Myocyte (in vitro differentiated cells): Measurements from ENCODE around the gene PRKCQ. TPM values are rescaled to one million over a fixed set of nuclear protein-coding genes. Genes with fewer than 3 reads are reported as not detected.
A peak's percentile ranks its signal among the peaks of the same experiment; 100 is the strongest.
"Not testable (repeated sequence)": the region's sequence is repeated elsewhere in the genome, so short reads cannot be mapped to it uniquely, and the experiment has no call there.

Experiments
- DNase-seq: peaks from one replicate; pipeline ENCODE4 v3.0.0-alpha.2; 2012; ENCODE audit warnings: low read depth
- total RNA-seq: library from RNA; depleted of rRNA; stranded (reverse); fragments of >200 nt; gene quantifications from 2 replicates; pipeline ENCODE4 v1.2.3, GENCODE V29; 2014

Gene PRKCQ
- total RNA-seq, 1 donor from 2014 or later: 2.6 TPM

DNA sequence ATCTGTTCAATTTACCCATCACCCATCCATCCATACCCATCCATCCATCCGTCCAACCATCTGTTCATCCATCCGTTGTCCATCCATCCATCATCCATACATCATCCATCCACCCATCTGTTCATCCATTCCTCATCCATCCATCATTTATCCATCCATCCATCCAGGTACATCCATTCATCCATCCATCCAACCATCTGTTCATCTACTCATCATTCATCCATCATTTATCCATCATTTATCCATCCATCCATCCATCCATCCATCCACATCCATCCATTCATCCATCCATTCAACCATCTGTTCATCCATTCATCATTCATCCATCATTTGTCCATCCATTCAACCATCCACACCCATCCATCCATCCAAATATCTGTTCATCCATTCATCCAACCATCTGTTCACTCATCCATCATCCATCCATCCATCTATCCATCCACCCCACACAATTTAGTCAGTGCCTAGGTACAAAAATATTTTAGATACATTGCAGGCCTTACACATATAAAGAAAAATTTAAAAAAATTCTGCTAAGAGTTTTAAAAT lies 119.1 kb downstream of the PRKCQ start:
- no peak for DNase-seq

DNA sequence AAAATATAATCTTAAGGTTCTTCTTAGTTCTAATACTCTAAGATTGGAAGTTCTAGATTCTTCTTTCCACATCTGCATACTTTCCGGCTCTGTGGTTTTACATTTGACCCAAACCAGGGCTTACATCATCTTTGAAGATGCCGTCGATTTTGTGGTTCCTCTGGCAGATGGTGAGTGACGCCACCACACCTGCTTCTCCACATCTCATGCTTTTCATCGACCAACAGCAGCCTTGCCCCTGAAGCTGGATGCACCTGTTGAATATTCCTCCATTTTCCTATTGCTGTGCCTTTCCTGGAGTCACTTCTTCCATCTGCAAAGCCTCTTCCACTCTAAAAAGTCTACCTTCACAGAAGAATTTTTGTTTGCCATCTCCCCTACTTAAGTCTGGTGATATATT lies 121.3 kb downstream of the PRKCQ start:
- peak; percentile 15 for DNase-seq

- no peak for DNase-seq
Observed at GRCh38 chr10:6457376-6457775, 122.7 kb downstream of the PRKCQ start.

DNA sequence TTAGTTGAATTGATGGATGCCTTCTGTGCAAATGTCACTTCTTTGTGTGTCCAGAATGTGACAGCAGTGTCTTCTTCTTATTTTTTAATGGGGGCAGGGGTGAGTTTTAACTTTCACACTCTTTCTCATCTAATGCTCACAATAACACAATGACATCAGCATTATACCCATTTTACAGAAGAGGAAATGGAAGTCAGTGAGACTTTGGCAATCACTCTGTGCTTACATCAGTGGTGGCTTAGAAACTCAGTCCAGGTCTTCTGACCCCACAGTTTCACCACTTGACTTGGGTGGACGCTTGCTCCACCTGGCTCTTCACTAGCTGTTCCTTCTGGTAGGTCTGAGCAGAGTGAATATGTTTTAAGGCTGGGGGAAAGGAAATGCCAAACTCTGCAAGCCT lies 124.0 kb downstream of the PRKCQ start:
- DNase-seq: no peak

DNA sequence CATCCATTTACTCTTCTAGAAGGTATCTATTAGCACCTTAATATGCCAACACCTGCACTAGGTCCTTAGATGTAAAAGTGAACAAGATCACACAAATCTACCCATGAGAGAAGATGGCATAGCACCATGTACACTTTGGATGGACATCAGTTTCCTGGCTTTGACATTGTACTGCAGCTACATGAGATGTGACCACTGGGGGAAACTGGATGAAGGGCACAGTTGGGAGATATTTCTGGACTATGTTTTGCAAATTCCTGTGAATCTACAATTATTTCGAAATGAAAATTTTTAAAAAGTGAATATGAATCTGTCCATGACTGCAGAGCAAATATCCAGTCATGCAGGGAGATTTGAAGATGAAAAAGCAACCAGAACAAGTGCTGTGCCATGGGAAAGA lies 124.5 kb downstream of the PRKCQ start:
- DNase-seq: no peak

DNA sequence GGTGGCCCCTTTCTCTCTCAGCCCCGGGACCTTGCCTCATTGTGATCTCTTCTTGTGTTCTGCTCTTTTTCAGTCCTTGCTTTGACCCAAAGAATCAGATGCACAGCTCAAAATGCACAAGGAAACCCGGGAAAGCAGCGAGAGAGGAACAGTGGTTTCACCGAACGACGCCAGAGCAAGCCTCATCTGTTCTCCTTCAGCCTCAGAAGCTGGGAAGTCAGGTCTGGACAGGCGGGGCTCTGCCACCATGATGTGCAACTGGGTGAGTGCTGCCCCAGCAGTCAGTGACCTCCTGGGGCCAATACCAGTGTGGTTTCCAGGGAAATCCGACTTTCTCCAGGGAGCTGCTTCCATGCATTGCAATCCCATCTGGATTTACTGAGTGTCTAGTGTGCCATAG lies 133.4 kb downstream of the PRKCQ start:
- no peak for DNase-seq

GRCh38 chr10:6445671-6446316 lies 134.3 kb downstream of the PRKCQ start:
- peak; percentile 69 for DNase-seq

DNA sequence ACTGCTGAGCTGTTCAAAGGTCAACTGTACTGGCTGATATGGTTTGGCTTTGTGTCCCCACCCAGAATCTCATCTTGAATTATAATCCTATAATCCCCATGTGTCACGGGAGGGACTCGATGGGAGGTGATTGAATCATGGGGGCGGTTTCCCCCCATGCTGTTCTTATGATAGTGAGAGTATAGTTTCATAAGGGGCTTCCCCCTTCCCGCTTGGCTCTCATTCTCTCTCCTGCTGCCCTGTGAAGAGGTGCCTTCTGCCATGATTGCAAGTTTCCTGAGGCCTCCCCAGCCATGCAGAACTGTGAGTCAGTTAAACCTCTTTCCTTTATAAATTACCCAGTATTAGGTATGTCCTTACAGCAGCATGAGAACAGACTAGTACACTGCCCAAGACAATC lies 140.2 kb downstream of the PRKCQ start:
- not testable (repeated sequence) for DNase-seq

- no peak for DNase-seq
Observed at GRCh38 chr10:6431861-6432260, 148.2 kb downstream of the PRKCQ start.

DNA sequence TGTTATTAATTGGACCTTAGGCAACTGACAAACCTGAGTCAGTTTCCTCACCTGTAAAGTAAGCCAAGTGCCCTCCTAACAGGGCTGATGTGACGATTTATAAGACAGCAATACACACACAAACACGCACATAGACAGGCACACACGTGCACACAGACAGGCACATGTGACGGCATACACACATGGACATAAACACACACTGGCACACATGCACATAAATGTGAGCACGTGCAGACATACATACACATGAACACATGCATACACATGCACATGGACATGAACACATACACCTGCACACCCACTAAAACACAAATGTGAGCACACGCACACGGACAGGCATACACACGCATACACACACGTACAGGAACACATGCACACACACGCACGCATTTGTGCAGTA lies 148.9 kb downstream of the PRKCQ start:
- no peak for DNase-seq

- no peak for DNase-seq
Observed at GRCh38 chr10:6430423-6430980, 149.6 kb downstream of the PRKCQ start.

GRCh38 chr10:6427357-6427959 lies 152.6 kb downstream of the PRKCQ start:
- DNase-seq: no peak

DNA sequence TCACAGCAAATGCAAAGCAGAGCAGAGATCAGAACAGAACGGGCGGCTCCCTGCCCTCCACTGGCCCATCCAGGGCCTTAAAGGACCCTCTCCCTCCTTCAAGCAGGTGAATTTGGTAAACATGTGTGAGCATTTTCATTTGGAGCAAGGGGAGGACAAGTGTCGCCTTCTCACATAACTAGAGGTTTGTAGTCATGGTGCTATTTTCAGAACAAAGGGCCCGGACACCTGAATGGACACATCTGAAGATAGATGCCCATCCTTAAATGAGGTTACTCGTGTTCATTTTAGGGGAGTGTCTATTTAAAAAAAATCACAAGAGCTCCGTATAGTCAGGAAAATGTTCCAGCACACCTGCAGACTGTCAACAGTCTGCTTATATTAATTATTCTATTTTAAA lies 153.8 kb downstream of the PRKCQ start:
- no peak for DNase-seq

- no peak for DNase-seq
Observed at GRCh38 chr10:6423413-6424170, 156.5 kb downstream of the PRKCQ start.

DNA sequence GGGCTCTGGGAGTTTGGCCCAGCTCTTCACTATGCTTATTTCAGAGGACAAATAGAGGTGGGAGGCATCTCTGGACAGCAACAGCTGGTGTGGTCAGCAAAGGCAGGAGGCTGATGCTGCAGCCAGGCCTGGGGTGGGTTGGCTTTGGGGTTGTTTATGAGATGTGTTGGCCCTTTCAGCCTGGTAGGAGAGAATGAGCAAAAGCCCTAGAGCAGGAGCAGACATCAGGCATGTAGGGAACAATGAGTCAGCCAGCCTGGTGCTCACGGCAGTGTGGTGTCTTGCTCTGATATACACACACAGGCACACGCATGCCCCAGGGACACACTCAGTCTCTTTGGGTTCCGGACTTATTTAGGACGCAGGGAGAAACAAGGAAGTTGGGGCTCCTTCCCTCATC lies 157.1 kb downstream of the PRKCQ start:
- peak; percentile 73 for DNase-seq

- no peak for DNase-seq
Observed at GRCh38 chr10:6418613-6419216, 161.4 kb downstream of the PRKCQ start.

DNA sequence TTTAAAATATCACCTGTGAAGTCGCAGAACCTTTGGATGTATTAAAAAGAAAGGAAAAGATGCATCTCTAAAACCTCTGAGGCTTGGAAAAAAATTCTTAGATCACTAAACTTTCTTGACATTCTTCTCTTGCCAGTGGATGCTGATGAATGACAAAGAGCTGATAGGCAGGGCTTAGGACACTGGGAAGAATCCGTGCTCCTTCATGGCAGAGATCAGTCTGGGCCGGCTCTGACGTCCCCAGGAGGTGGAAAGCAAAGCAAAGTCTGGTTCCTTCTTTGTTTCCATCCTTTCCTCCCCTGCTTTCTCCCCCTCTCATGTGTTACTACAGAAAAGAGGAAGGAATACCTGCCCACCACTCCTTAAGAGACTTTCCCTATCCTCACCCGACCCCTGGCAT lies 161.9 kb downstream of the PRKCQ start:
- no peak for DNase-seq

- DNase-seq: peak; percentile 68
Observed at GRCh38 chr10:6416892-6417512, 163.1 kb downstream of the PRKCQ start.

DNA sequence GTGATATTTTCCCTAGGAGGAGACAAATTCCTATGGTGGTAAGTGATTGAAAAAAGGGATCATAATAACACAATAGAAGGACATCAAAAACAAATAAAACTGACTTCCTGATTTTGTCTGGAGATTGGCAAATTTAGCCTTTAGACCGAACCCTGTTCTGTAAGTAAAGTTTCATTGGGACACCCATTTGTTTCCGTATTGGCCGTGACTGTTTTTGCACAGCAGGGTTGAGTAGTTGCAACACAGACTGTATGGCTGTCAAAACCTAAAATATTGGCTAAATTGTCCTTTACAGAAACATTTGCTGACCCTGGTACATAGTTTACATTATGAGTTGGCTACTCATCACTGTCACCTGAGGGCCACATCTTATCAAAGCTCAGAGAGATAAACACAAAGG lies 168.6 kb downstream of the PRKCQ start:
- DNase-seq: no peak

GRCh38 chr10:6410830-6411229 lies 169.2 kb downstream of the PRKCQ start:
- DNase-seq: no peak
